SH-SY5Y (cell line): ENCODE measurements around the gene SLC35G3.

Experiments used
- GATA2 ChIP-seq: IDR thresholded peaks from 2 replicates; pipeline ENCODE4 v1.6.1; 2011; ENCODE audit warnings: mild to moderate bottlenecking, low read depth, low read length
- GATA3 ChIP-seq: IDR thresholded peaks from 2 replicates; pipeline ENCODE4 v1.6.1; 2011; ENCODE audit warnings: low read depth, mild to moderate bottlenecking, low read length, moderate library complexity

DNA sequence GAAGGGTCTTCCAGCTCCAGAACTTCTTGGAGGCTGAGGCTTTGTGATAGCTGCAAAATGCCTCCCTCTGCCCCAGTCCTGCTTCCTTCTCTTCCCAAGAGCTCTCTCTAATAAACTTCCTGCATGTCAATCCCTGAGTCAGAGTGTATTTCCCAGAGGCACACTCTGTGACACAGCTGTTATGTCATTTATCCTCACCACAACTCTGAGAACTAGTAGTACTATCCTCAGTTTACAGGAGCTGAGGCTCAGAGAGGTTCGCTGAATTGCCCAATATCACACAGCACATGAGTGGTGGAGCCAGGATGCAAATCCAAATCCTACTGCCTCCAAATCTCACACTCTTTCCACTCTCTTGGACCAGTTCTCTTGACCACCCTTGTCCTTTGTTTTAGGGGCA is 26.5 kb downstream of the SLC35G3 start:
- TF ChIP-seq GATA2 (no peak), GATA3 (no peak)
